AG08395 (cell line): ENCODE data around the gene SHB.

ENCODE experiments used
- DNase-seq: peaks from one replicate; pipeline ENCODE4 v3.0.0; 2012; ENCODE audit warnings: mixed read lengths, low spot score

The SHB gene

GRCh38 chr9:38024036-38024681 is 44.9 kb downstream of the SHB start:
- peak; percentile 49 for DNase-seq

- no peak for DNase-seq
These were observed 45.4 kb downstream of the SHB start for GRCh38 chr9:38023661-38024035.

GRCh38 chr9:38022995-38023394 is 46.0 kb downstream of the SHB start:
- no peak for DNase-seq

- no peak for DNase-seq
These were observed 46.7 kb downstream of the SHB start for GRCh38 chr9:38022203-38022895.

GRCh38 chr9:38020151-38021076 is 48.6 kb downstream of the SHB start:
- no peak for DNase-seq

GRCh38 chr9:38019731-38020130 is 49.3 kb downstream of the SHB start:
- no peak for DNase-seq

GRCh38 chr9:38018958-38019602 is 49.9 kb downstream of the SHB start:
- DNase-seq, result peak; percentile 73

- DNase-seq, result no peak
These were observed 50.6 kb downstream of the SHB start for GRCh38 chr9:38018241-38018957.

- DNase-seq, result no peak
These were observed 51.2 kb downstream of the SHB start for GRCh38 chr9:38017885-38018186.

GRCh38 chr9:38017149-38017884 is 51.7 kb downstream of the SHB start:
- peak; percentile 66 for DNase-seq

- DNase-seq, result peak; percentile 87
These were observed 52.5 kb downstream of the SHB start for GRCh38 chr9:38016375-38017135.

GRCh38 chr9:38015906-38016305 is 53.1 kb downstream of the SHB start:
- DNase-seq, result no peak

GRCh38 chr9:38015266-38015665 is 53.8 kb downstream of the SHB start:
- no peak for DNase-seq

- no peak for DNase-seq
These were observed 56.1 kb downstream of the SHB start for GRCh38 chr9:38012767-38013450.

GRCh38 chr9:38011991-38012390 is 57.0 kb downstream of the SHB start:
- DNase-seq, result no peak

GRCh38 chr9:38010918-38011704 is 57.9 kb downstream of the SHB start:
- DNase-seq, result no peak

GRCh38 chr9:38009990-38010389 is 59.0 kb downstream of the SHB start:
- no peak for DNase-seq

- DNase-seq, result no peak
These were observed 60.0 kb downstream of the SHB start for GRCh38 chr9:38009035-38009501.
